ENCODE results near the gene CAB39L. TPM values are rescaled to one million over a fixed set of nuclear protein-coding genes. Genes with fewer than 3 reads are reported as not detected.

CAB39L gene
- total and polyA plus RNA-seq, 2 of the 13 experiments (the other 11 are each of a cell fraction or from before 2014, with no cell fraction given) = 3.1 to 6.1 TPM

GRCh38 chr13:49452725-49453457 is 9.0 kb upstream of the CAB39L start (continued):
- TF ChIP-seq ZNF362 (CRISPR knock-in tag; IDR thresholded peaks at IDR 0.05; ENCODE audit: borderline replicate concordance) (no peak), ATRX (CRISPR knock-in tag; IDR thresholded peaks at IDR 0.05; ENCODE audit: borderline replicate concordance) (no peak)

DNA sequence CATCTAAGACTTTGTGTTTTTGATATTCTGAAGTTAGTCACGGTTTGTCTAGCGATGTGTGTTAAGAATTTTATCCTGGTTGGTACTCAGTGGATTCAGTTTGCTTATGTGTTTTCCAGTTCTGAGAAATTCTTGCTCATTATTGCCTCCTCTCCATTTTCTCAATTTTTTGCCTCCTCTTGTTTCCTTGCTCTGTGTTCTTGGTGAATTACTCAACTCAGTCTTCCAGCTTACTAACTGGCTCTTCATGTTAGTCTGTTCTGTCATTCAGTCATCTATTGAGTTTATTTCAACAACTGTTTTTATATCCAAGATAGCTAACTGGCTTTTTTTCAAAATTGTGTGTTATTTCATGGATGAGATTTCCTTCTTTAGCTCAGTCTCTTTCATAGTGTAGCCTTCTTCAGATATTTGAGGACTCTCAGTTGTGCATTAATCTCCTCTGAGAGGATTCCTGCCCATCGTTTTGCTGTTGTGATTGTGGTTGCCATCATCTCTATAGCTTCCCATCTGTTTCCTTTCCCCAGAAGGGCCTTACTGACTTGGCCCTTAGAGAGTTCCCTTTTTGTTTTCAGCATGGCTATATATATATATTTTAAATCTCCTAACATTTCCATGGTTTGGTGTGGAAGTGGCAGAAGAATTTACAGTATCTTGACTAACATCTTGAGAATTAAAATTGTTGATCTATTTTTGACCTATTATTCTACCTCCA is 6.4 kb upstream of the CAB39L start:
- Histone ChIP-seq H4K20me1 (ENCODE audit: insufficient read depth, low read length) (no peaks in the 10 kb centered on the region), H2AFZ (ENCODE audit: low read length) (no peak overlapping the region), H3K9ac (ENCODE audit: insufficient read depth, low read depth, low read length) (no peak overlapping the region), H3K4me1 (ENCODE audit: insufficient read depth, low read length) (peaks cover 36% of the 10 kb centered on the region), H3K27me3 (ENCODE audit: control insufficient read depth in 1 of 2, insufficient read depth in 2 of 2, low read length in 2 of 2) (no peaks in the 10 kb centered on the region), H3K9me3 (ENCODE audit: low read length) (no peaks in the 10 kb centered on the region), H3K4me2 (ENCODE audit: low read depth, low read length) (no peak overlapping the region), H3K36me3 (replicated peaks in 1 of 2; ENCODE audit: control insufficient read depth in 1 of 2, insufficient read depth in 2 of 2, low read length in 2 of 2) (0 out of 5 replicates have a peak, but pooled peaks cover 0 to 2% of the 10 kb centered on the region in 2 experiments), H3K27ac (ENCODE audit: extremely low read length, insufficient read depth, low read length) (no peak overlapping the region), H3K79me2 (ENCODE audit: insufficient read depth, low read length) (peaks cover 42% of the 10 kb centered on the region), H3K4me3 (replicated peaks in 1 of 3; ENCODE audit: insufficient read depth in 1 of 3, low read depth in 2 of 3, low read length in 3 of 3) (no peak overlapping the region)
- FAIRE-seq = no peak
- ChIA-PET CTCF (ENCODE audit: low intra/inter-chr PET ratio, low total read pairs) (no interaction called here), POLR2A (interaction anchor here (1.0 kb wide), 1 partner anchor 16 kb away, joined by 4 read pairs; no protein-coding TSS in a partner anchor)
- 96% methylated on average over 3 of the region's 3 CpGs for WGBS (ENCODE audit: low lambda C conversion rate)
- ATAC-seq = no peak
- in situ Hi-C loops (cut with HindIII; ENCODE audit: extremely low pct_ligation_motif_present, low pct_unique_long_range_greater_than_20kb) = no loop called here
- no TSS peak for BruUV-seq (replicated peaks)
- intact Hi-C loops (cut with micrococcal nuclease; ENCODE audit: unreplicated experiment) = loop anchor here (5.0 kb wide), 1 partner anchor 47 kb away; the partner anchor contains the start of gene PHF11
- no peak for DNase-seq (ENCODE audit: low spot score)
- TF ChIP-seq FLYWCH1 (CRISPR knock-in tag; IDR thresholded peaks at IDR 0.05) (no peak), ZNF598 (CRISPR knock-in tag; IDR thresholded peaks at IDR 0.05; ENCODE audit: borderline replicate concordance) (no peak), CCAR2 (optimal IDR thresholded peaks at IDR 0.05; ENCODE audit: low read depth, low read length) (no peak), ZNF737 (CRISPR knock-in tag; IDR thresholded peaks at IDR 0.05; ENCODE audit: borderline replicate concordance) (no peak), SRSF9 (IDR thresholded peaks at IDR 0.05; ENCODE audit: borderline replicate concordance, insufficient read depth, low read depth, low read length, poor library complexity, severe bottlenecking) (no peak), ELF1 (CRISPR knock-in tag; IDR thresholded peaks at IDR 0.05) (no peak), ZNF652 (CRISPR knock-in tag; IDR thresholded peaks at IDR 0.05; ENCODE audit: borderline replicate concordance, low read depth) (no peak), ZNF225 (CRISPR knock-in tag; IDR thresholded peaks at IDR 0.05) (no peak)
- TF ChIP-seq, protein P1, sequence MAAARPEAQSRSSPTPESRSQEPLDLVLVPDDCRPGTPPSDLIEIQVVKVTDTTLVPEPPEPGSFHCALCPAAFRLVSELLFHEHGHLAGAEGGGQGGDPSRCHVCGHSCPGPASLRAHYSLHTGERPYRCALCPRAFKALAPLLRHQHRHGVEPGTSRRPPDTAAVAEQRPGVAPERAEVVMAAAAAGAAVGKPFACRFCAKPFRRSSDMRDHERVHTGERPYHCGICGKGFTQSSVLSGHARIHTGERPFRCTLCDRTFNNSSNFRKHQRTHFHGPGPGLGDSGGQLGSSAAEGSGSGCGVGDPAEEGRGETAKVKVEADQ (CRISPR knock-in tag; IDR thresholded peaks at IDR 0.05; ENCODE audit: borderline replicate concordance) = no peak
- TF ChIP-seq, protein P2, sequence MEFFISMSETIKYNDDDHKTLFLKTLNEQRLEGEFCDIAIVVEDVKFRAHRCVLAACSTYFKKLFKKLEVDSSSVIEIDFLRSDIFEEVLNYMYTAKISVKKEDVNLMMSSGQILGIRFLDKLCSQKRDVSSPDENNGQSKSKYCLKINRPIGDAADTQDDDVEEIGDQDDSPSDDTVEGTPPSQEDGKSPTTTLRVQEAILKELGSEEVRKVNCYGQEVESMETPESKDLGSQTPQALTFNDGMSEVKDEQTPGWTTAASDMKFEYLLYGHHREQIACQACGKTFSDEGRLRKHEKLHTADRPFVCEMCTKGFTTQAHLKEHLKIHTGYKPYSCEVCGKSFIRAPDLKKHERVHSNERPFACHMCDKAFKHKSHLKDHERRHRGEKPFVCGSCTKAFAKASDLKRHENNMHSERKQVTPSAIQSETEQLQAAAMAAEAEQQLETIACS (CRISPR knock-in tag; IDR thresholded peaks at IDR 0.05) = no peak
- TF ChIP-seq, protein P3, sequence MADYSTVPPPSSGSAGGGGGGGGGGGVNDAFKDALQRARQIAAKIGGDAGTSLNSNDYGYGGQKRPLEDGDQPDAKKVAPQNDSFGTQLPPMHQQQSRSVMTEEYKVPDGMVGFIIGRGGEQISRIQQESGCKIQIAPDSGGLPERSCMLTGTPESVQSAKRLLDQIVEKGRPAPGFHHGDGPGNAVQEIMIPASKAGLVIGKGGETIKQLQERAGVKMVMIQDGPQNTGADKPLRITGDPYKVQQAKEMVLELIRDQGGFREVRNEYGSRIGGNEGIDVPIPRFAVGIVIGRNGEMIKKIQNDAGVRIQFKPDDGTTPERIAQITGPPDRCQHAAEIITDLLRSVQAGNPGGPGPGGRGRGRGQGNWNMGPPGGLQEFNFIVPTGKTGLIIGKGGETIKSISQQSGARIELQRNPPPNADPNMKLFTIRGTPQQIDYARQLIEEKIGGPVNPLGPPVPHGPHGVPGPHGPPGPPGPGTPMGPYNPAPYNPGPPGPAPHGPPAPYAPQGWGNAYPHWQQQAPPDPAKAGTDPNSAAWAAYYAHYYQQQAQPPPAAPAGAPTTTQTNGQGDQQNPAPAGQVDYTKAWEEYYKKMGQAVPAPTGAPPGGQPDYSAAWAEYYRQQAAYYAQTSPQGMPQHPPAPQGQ (CRISPR knock-in tag; IDR thresholded peaks at IDR 0.05; ENCODE audit: borderline replicate concordance) = no peak

All from HepG2 (cell line).